Kidney epithelial cell (primary cell): ENCODE measurements around the gene LRRC10B. TPM values are rescaled to one million over a fixed set of nuclear protein-coding genes. Genes with fewer than 3 reads are reported as not detected.

Source experiments
- DNase-seq: peaks from one replicate; pipeline ENCODE4 v3.0.0-alpha.2; 2010; ENCODE audit warnings: low read depth
- H3K27me3 ChIP-seq: 2 replicates; pipeline ENCODE4 v1.6.0; 2011; ENCODE audit warnings: low read length; ENCODE audit not compliant: control insufficient read depth, insufficient read depth
- H3K36me3 ChIP-seq: 2 replicates; pipeline ENCODE4 v1.5.1; 2011; ENCODE audit warnings: low read length; ENCODE audit not compliant: control insufficient read depth, insufficient read depth
- H3K4me3 ChIP-seq: 2 replicates; pipeline ENCODE4 v1.5.1; 2011; ENCODE audit warnings: low read depth, mild to moderate bottlenecking, control low read depth, low read length
- total RNA-seq: library from RNA; depleted of rRNA; stranded (reverse); fragments of >200 nt; gene quantifications from 2 replicates; pipeline ENCODE4 v1.2.3, GENCODE V29; 2015
- TF ChIP-seq, protein P1 (sequence below): IDR thresholded peaks from 2 replicates; pipeline ENCODE4 v1.5.1; 2011; ENCODE audit warnings: mild to moderate bottlenecking, moderate library complexity, low read length, control low read depth, inconsistent platforms; ENCODE audit not compliant: insufficient read depth, poor library complexity, severe bottlenecking

LRRC10B gene
- total RNA-seq, 1 donor from 2014 or later = 0.25 TPM

DNA sequence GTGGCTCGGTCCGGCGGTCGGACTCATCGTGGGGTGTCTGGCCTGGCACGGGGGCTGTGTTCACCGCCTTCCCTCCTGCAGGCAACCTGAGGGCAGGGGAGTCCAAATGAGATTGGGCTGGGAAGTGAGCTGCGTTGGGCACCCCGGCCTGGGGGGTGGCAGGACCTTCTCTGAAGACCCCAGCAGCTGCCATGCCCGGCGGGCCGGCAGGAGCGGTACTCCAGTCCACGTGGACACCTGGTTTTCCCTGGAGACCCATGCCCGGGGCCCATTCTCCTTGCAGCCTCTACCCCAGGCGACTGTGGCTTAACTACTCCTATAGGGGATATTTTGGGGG is 24.5 kb downstream of the LRRC10B start:
- DNase-seq = no peak
- Histone ChIP-seq H3K4me3 (no peak overlapping the region), H3K27me3 (peaks cover 65% of the 10 kb centered on the region), H3K36me3 (no peaks in the 10 kb centered on the region)
- TF ChIP-seq, protein P1, sequence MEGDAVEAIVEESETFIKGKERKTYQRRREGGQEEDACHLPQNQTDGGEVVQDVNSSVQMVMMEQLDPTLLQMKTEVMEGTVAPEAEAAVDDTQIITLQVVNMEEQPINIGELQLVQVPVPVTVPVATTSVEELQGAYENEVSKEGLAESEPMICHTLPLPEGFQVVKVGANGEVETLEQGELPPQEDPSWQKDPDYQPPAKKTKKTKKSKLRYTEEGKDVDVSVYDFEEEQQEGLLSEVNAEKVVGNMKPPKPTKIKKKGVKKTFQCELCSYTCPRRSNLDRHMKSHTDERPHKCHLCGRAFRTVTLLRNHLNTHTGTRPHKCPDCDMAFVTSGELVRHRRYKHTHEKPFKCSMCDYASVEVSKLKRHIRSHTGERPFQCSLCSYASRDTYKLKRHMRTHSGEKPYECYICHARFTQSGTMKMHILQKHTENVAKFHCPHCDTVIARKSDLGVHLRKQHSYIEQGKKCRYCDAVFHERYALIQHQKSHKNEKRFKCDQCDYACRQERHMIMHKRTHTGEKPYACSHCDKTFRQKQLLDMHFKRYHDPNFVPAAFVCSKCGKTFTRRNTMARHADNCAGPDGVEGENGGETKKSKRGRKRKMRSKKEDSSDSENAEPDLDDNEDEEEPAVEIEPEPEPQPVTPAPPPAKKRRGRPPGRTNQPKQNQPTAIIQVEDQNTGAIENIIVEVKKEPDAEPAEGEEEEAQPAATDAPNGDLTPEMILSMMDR = no peak

DNA sequence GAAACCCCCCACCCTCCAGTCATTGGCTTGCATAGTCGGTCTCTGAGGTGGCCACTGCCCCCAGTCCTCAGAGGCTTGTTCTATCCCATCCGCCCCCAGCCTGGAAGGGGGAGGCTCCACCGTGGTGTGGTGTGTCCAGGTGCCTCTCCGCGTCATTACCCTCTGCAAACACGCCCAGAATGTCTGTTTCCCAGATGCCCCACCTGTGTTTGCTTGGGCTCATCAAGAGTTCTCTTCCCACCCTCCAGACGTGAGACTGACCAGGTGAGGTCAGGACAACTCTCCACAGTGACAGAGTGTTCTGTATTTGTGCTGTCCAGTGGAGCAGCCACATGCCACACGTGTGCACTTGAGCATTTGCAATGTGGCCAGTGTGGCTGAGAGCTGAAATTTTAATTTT is 24.9 kb downstream of the LRRC10B start:
- no peak for DNase-seq
- TF ChIP-seq, protein P1 = no peak
- Histone ChIP-seq H3K27me3 (peaks cover 61% of the 10 kb centered on the region), H3K36me3 (no peaks in the 10 kb centered on the region), H3K4me3 (no peak overlapping the region)

DNA sequence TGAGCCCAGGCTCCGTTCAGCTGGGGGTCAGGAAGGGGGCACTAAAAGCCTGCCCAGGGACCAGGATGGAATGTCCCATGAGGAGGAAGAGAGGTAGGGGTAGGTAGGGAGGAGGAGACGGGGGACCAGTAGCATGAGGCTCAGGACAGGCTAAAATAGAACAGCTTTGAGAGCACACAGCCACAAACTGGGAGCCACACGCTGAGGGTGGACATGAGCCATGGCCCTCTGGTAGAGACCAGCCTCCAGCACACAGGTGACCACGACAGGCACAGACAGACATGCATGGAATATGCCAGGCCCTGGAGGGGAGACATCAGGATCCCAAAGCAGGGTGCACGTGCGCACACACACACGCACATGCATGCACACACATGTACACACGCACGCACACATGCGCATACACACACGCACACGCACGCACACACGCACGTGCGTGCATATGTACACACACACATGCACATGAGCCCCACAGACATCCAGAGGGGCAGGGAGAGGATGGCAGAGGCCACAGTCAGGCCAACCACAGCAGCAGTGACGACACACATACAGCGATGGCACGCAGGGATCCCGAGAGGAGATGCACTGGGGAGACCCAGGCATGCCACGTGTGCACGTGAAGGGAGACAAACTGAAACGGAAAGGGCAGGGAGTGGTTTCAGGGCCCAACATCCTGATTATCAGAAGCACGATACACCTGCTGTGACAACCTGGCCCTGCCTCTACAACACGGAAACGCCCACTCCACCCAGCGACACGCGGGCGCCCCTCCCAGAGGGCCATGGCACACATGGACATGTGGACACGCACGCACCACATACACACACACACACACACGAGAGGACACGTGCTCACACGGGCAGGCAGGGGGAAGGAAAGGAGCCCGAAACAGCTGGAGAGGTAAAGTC is 25.7 kb downstream of the LRRC10B start:
- H3K27me3 ChIP-seq = peaks cover 57% of the 10 kb centered on the region
- TF ChIP-seq, protein P1 = no peak
- H3K36me3 ChIP-seq = no peaks in the 10 kb centered on the region
- no peak for DNase-seq
- no peak overlapping the region for H3K4me3 ChIP-seq

DNA sequence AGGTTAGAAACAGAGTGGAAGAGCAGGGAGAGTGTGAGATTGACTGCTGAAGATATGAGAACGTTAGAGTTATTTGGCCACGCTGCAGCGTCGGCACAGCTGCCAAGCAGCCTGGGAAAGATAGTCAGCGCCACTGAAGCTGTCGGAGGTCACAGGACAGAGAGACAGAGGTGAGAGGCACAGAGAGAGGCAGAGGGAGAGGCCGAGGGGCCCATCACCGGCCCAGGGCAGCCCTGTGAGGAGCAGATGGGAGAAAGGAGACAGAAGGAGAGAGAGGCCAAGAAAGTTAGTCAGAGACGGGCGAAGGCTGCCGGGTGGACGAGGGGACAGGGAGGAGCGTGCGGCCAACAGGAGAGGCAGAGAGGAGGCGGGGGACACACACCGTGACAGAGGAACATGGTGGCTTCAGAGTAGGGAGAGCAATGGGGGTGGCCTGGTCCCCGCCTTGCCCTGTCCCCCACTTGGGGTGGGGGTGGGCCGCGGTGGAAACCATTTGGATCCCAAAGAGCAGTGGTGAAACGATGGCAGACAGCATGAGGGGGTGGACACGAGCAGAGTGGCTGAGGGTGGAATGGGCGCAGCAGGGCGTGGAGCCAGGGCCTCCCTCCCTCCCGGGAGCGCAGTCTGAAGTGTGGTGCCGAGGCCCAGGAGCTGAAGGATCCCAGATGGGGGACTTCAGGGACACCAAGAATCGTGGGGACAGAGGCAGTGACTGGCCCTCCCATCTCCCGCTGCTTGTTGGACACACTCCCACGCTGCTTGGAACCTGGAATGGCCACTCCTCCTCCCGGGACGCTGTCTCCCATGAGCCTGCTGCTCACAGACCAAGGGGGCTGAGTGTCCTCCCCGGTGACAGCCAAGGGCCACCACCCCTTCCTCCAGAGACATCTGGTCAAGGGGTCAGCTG is 26.6 kb downstream of the LRRC10B start:
- no peak for DNase-seq

DNA sequence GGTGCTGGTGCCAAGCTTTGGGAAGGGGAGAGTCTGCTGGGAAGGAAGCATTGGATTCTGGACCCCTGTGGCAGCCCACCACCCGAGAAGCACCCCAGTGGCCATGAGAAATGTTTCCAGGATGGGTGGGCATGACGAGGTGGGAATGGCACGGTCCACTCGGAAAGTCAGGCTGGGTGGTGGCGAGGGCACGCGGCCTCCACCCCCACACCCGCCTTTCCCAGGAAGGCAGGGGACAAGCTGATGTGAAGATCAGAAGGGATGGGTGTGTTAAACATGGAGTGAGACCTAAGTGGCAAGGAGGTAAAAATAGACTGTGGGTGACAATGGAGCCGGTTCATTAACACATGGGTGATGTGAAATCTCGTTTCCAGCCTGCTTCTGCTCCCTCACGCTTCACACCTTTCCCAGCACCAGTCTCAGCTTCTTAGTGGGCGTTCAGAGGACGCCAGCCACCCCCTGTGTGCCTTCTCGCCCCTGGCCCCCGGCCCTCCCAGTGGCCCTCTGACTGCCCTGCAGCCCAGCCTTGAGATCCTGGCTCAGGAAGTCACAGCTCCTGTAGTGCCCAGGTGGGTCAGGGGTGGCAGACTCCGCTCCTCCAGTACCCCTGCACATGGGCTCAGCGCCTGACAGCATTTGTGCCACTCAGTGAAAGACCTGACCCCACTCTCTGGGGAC is 27.6 kb downstream of the LRRC10B start:
- no peaks in the 10 kb centered on the region for H3K36me3 ChIP-seq
- DNase-seq = no peak
- no peak overlapping the region for H3K4me3 ChIP-seq
- H3K27me3 ChIP-seq = peaks cover 56% of the 10 kb centered on the region
- TF ChIP-seq, protein P1 = no peak

More for the DNA sequence above, 26.6 kb downstream of the LRRC10B start:
- TF ChIP-seq, protein P1 = no peak
- Histone ChIP-seq H3K27me3 (peaks cover 56% of the 10 kb centered on the region), H3K4me3 (no peak overlapping the region), H3K36me3 (no peaks in the 10 kb centered on the region)
